Measurements from ENCODE around the gene CFAP46. TPM values are rescaled to one million over a fixed set of nuclear protein-coding genes. Genes with fewer than 3 reads are reported as not detected.

The CFAP46 gene
- total RNA-seq, 4 donors from 2014 or later: not detected

- Histone ChIP-seq H3K27me3 (no peaks in the 10 kb centered on the region), H3K4me3 (no peak overlapping the region), H3K9me3 (no peaks in the 10 kb centered on the region), H3K4me1 (no peaks in the 10 kb centered on the region), H3K36me3 (no peaks in the 10 kb centered on the region), H3K27ac (no peak overlapping the region)
- no peak for DNase-seq
- no peak for TF ChIP-seq POLR2A (IDR thresholded peaks at IDR 0.05)
- no peak for TF ChIP-seq CTCF (IDR thresholded peaks at IDR 0.05)
These were observed 30.1 kb downstream of the CFAP46 start for GRCh38 chr10:132912225-132912712.

GRCh38 chr10:132911786-132912097 lies 30.6 kb downstream of the CFAP46 start:
- DNase-seq: peak in 1 of 3 donors; percentile 9
- Histone ChIP-seq H3K36me3 (no peaks in the 10 kb centered on the region), H3K4me1 (no peaks in the 10 kb centered on the region), H3K9me3 (no peaks in the 10 kb centered on the region), H3K27me3 (no peaks in the 10 kb centered on the region), H3K4me3 (no peak overlapping the region), H3K27ac (no peak overlapping the region)
- TF ChIP-seq POLR2A (IDR thresholded peaks at IDR 0.05) (no peak), CTCF (IDR thresholded peaks at IDR 0.05) (no peak)

- no peaks in the 10 kb centered on the region for H3K27me3 ChIP-seq
- H3K36me3 ChIP-seq: no peaks in the 10 kb centered on the region
- no peak overlapping the region for H3K27ac ChIP-seq
- TF ChIP-seq POLR2A (IDR thresholded peaks at IDR 0.05) (no peak), CTCF (IDR thresholded peaks at IDR 0.05) (no peak)
- peak in 1 of 3 donors; percentile 40 for DNase-seq
- H3K4me1 ChIP-seq: no peaks in the 10 kb centered on the region
- no peaks in the 10 kb centered on the region for H3K9me3 ChIP-seq
- no peak overlapping the region for H3K4me3 ChIP-seq
These were observed 31.2 kb downstream of the CFAP46 start for GRCh38 chr10:132910901-132911785.

- DNase-seq: peak in 1 of 3 donors; percentile 21
- no peaks in the 10 kb centered on the region for H3K36me3 ChIP-seq
- TF ChIP-seq POLR2A (IDR thresholded peaks at IDR 0.05): no peak
- H3K27me3 ChIP-seq: no peaks in the 10 kb centered on the region
- no peaks in the 10 kb centered on the region for H3K9me3 ChIP-seq
- no peak overlapping the region for H3K4me3 ChIP-seq
- H3K27ac ChIP-seq: no peak overlapping the region
- no peaks in the 10 kb centered on the region for H3K4me1 ChIP-seq
These were observed 32.0 kb downstream of the CFAP46 start for GRCh38 chr10:132910186-132910880.

- Histone ChIP-seq H3K9me3 (no peaks in the 10 kb centered on the region), H3K36me3 (no peaks in the 10 kb centered on the region), H3K4me1 (no peaks in the 10 kb centered on the region), H3K4me3 (no peak overlapping the region), H3K27me3 (no peaks in the 10 kb centered on the region), H3K27ac (no peak overlapping the region)
- no peak for TF ChIP-seq CTCF (IDR thresholded peaks at IDR 0.05)
- no peak for TF ChIP-seq POLR2A (IDR thresholded peaks at IDR 0.05)
- DNase-seq: peak in 1 of 3 donors; percentile 25
These were observed 32.8 kb downstream of the CFAP46 start for GRCh38 chr10:132909491-132910071.

All from Peyer's patch (tissue), 4 donors.